IPS DF 6.9 (cell line): Measurements from ENCODE around the gene KRTAP10-2.
"Not testable (repeated sequence)": the region's sequence is repeated elsewhere in the genome, so short reads cannot be mapped to it uniquely, and the experiment has no call there.

ENCODE experiments used
- DNase-seq: peaks from one replicate; pipeline ENCODE4 v3.0.0-alpha.2; 2013; ENCODE audit warnings: low read depth, low spot score
- H3K27ac ChIP-seq: one replicate; pipeline ENCODE4 v1.5.1; 2013; ENCODE audit warnings: low read length, control low read depth
- H3K27me3 ChIP-seq: 2 replicates; pipeline ENCODE4 v1.6.1; 2013; ENCODE audit warnings: mild to moderate bottlenecking, low read length; ENCODE audit not compliant: control insufficient read depth, insufficient read depth
- H3K36me3 ChIP-seq: 2 replicates; pipeline ENCODE4 v1.6.1; 2013; ENCODE audit warnings: low read length; ENCODE audit not compliant: control insufficient read depth, insufficient read depth
- H3K4me1 ChIP-seq: 2 replicates; pipeline ENCODE4 v1.6.1; 2013; ENCODE audit warnings: low read length; ENCODE audit not compliant: control insufficient read depth, insufficient read depth
- H3K4me3 ChIP-seq: 2 replicates; pipeline ENCODE4 v1.5.1; 2013; ENCODE audit warnings: mild to moderate bottlenecking, low read length
- H3K9me3 ChIP-seq: 2 replicates; pipeline ENCODE4 v1.6.1; 2013; ENCODE audit warnings: low read length, inconsistent platforms; ENCODE audit not compliant: control insufficient read depth, insufficient read depth
- WGBS: extraction: QIAGEN DNeasy Blood & Tissue Kit; methylation state at CpG from one replicate; pipeline ENCODE4 v1.1.7; 2013; ENCODE audit warnings: mixed read lengths, missing lambda C conversion rate; ENCODE audit not compliant: insufficient read length, insufficient coverage; 5-methylcytosine and 5-hydroxymethylcytosine counted together

Gene KRTAP10-2

GRCh38 chr21:44566403-44566802, 15.1 kb upstream of the KRTAP10-2 start:
- Histone ChIP-seq H3K9me3 (no peaks in the 10 kb centered on the region), H3K36me3 (peaks cover 4% of the 10 kb centered on the region; the same call in 1 of the 2 replicates), H3K27ac (no peak overlapping the region), H3K27me3 (no peaks in the 10 kb centered on the region), H3K4me1 (no peaks in the 10 kb centered on the region), H3K4me3 (no peak overlapping the region)
- WGBS: no CpG with 5 or more reads among the region's 1 CpG
- no peak for DNase-seq

GRCh38 chr21:44564886-44565598, 13.7 kb upstream of the KRTAP10-2 start:
- no CpG with 5 or more reads among the region's 1 CpG for WGBS
- H3K9me3 ChIP-seq: no peaks in the 10 kb centered on the region
- H3K27me3 ChIP-seq: no peaks in the 10 kb centered on the region
- peaks cover 4% of the 10 kb centered on the region; the same call in 1 of the 2 replicates for H3K36me3 ChIP-seq
- H3K27ac ChIP-seq: no peak overlapping the region
- no peak for DNase-seq
- no peaks in the 10 kb centered on the region for H3K4me1 ChIP-seq
- H3K4me3 ChIP-seq: no peak overlapping the region

GRCh38 chr21:44564099-44564498, 12.8 kb upstream of the KRTAP10-2 start:
- Histone ChIP-seq H3K4me1 (no peaks in the 10 kb centered on the region), H3K4me3 (no peak overlapping the region), H3K36me3 (peaks cover under 1% of the 10 kb centered on the region; the same call in 1 of the 2 replicates), H3K27me3 (no peaks in the 10 kb centered on the region), H3K9me3 (no peaks in the 10 kb centered on the region), H3K27ac (no peak overlapping the region)
- no CpG with 5 or more reads among the region's 1 CpG for WGBS
- no peak for DNase-seq

- WGBS: no CpG with 5 or more reads among the region's 5 CpGs
- Histone ChIP-seq H3K4me1 (no peaks in the 10 kb centered on the region), H3K27me3 (no peaks in the 10 kb centered on the region), H3K4me3 (no peak within 1 kb of the TSS), H3K36me3 (peaks cover 2% of the 10 kb centered on the region; the same call in 1 of the 2 replicates), H3K27ac (no peak within 1 kb of the TSS), H3K9me3 (no peaks in the 10 kb centered on the region)
- no peak for DNase-seq
Observed at GRCh38 chr21:44558695-44559094, 7.4 kb upstream of the KRTAP10-2 start, which contains the start of gene KRTAP10-3. KRTAP10-3 (minus strand) TSS chr21:44558795; CDS start chr21:44558715, 80 bp downstream.

GRCh38 chr21:44558329-44558675, 7.0 kb upstream of the KRTAP10-2 start:
- not testable (repeated sequence) for H3K9me3 ChIP-seq, H3K4me3 ChIP-seq, H3K36me3 ChIP-seq, DNase-seq, H3K27ac ChIP-seq, H3K4me1 ChIP-seq, H3K27me3 ChIP-seq
- WGBS: no CpG with 5 or more reads among the region's 10 CpGs

GRCh38 chr21:44557491-44558328, 6.4 kb upstream of the KRTAP10-2 start:
- Histone ChIP-seq H3K4me1 (no peaks in the 10 kb centered on the region), H3K36me3 (peaks cover 2% of the 10 kb centered on the region; the same call in 1 of the 2 replicates), H3K9me3 (no peaks in the 10 kb centered on the region), H3K27me3 (no peaks in the 10 kb centered on the region), H3K27ac (no peak overlapping the region), H3K4me3 (no peak overlapping the region)
- WGBS: no CpG with 5 or more reads among the region's 30 CpGs
- DNase-seq: no peak

GRCh38 chr21:44556879-44557278, 5.6 kb upstream of the KRTAP10-2 start:
- Histone ChIP-seq H3K27ac (no peak overlapping the region), H3K36me3 (peaks cover 2% of the 10 kb centered on the region; the same call in 1 of the 2 replicates), H3K4me1 (peaks cover 6% of the 10 kb centered on the region), H3K27me3 (no peaks in the 10 kb centered on the region), H3K9me3 (no peaks in the 10 kb centered on the region), H3K4me3 (no peak overlapping the region)
- no peak for DNase-seq
- no CpG with 5 or more reads among the region's 9 CpGs for WGBS

GRCh38 chr21:44555200-44555875, 4.0 kb upstream of the KRTAP10-2 start:
- H3K36me3 ChIP-seq: peaks cover 2% of the 10 kb centered on the region; the same call in 1 of the 2 replicates
- no peak overlapping the region for H3K4me3 ChIP-seq
- H3K9me3 ChIP-seq: no peaks in the 10 kb centered on the region
- no CpG with 5 or more reads among the region's 13 CpGs for WGBS
- peaks cover 6% of the 10 kb centered on the region for H3K4me1 ChIP-seq
- H3K27ac ChIP-seq: no peak overlapping the region
- DNase-seq: no peak
- no peaks in the 10 kb centered on the region for H3K27me3 ChIP-seq

GRCh38 chr21:44552681-44553080, 1.4 kb upstream of the KRTAP10-2 start:
- H3K4me3 ChIP-seq: no peak overlapping the region
- no peak overlapping the region for H3K27ac ChIP-seq
- H3K9me3 ChIP-seq: no peaks in the 10 kb centered on the region
- WGBS: no CpG with 5 or more reads among the region's 13 CpGs
- no peaks in the 10 kb centered on the region for H3K36me3 ChIP-seq
- H3K27me3 ChIP-seq: no peaks in the 10 kb centered on the region
- peaks cover 12% of the 10 kb centered on the region for H3K4me1 ChIP-seq
- DNase-seq: no peak

- DNase-seq: no peak
- Histone ChIP-seq H3K27me3 (no peaks in the 10 kb centered on the region), H3K4me3 (no peak overlapping the region), H3K9me3 (no peaks in the 10 kb centered on the region), H3K4me1 (peaks cover 12% of the 10 kb centered on the region), H3K36me3 (no peaks in the 10 kb centered on the region), H3K27ac (no peak overlapping the region)
- no CpG with 5 or more reads among the region's 6 CpGs for WGBS
Observed at GRCh38 chr21:44552136-44552535, 831 bp upstream of the KRTAP10-2 start.
